Hematopoietic multipotent progenitor cell treated with erythropoietin and hydrocortisone succinate and interleukin-3 and kit ligand, for 4 days (in vitro differentiated cells): ENCODE measurements around the gene BET1.

Source experiments
- DNase-seq: peaks from one replicate; pipeline ENCODE4 v3.0.0-alpha.2; 2015

The BET1 gene

GRCh38 chr7:94011714-94012353 is 7.7 kb upstream of the BET1 start:
- DNase-seq = no peak

- peak; percentile 20 for DNase-seq
Measured at GRCh38 chr7:94008537-94008936, 4.4 kb upstream of the BET1 start.

- DNase-seq = no peak
Measured at GRCh38 chr7:94005753-94006152, 1.6 kb upstream of the BET1 start.

GRCh38 chr7:94003446-94004023 is 620 bp downstream of the BET1 start:
- DNase-seq = peak; percentile 33

- DNase-seq = no peak
Measured at GRCh38 chr7:94001396-94001795, 2.8 kb downstream of the BET1 start.

GRCh38 chr7:93997868-93998267 is 6.3 kb downstream of the BET1 start:
- no peak for DNase-seq

- peak; percentile 11 for DNase-seq
Measured at GRCh38 chr7:93992421-93993110, 11.6 kb downstream of the BET1 start.

GRCh38 chr7:93987297-93987696 is 16.9 kb downstream of the BET1 start:
- no peak for DNase-seq

GRCh38 chr7:93985101-93985500 is 19.1 kb downstream of the BET1 start:
- DNase-seq = no peak

GRCh38 chr7:93984024-93984423 is 20.1 kb downstream of the BET1 start:
- DNase-seq = no peak

GRCh38 chr7:93981480-93981874 is 22.7 kb downstream of the BET1 start:
- DNase-seq = no peak

GRCh38 chr7:93980744-93981479 is 23.2 kb downstream of the BET1 start:
- DNase-seq = no peak

- no peak for DNase-seq
Measured at GRCh38 chr7:93977211-93977950, 26.8 kb downstream of the BET1 start.

- DNase-seq = no peak
Measured at GRCh38 chr7:93973134-93973533, 31.0 kb downstream of the BET1 start.

- DNase-seq = no peak
Measured at GRCh38 chr7:93972029-93972725, 32.0 kb downstream of the BET1 start.

GRCh38 chr7:93968911-93969620 is 35.1 kb downstream of the BET1 start:
- no peak for DNase-seq

- DNase-seq = no peak
Measured at GRCh38 chr7:93964813-93965212, 39.3 kb downstream of the BET1 start.

- DNase-seq = no peak
Measured at GRCh38 chr7:93964262-93964661, 39.9 kb downstream of the BET1 start.

GRCh38 chr7:93960986-93961385 is 43.2 kb downstream of the BET1 start:
- no peak for DNase-seq

- DNase-seq = peak; percentile 20
Measured at GRCh38 chr7:93958651-93959050, 45.5 kb downstream of the BET1 start.

GRCh38 chr7:93958216-93958615 is 45.9 kb downstream of the BET1 start:
- no peak for DNase-seq

- DNase-seq = no peak
Measured at GRCh38 chr7:93957767-93958166, 46.4 kb downstream of the BET1 start.
